HG03139 (cell line): ENCODE measurements around the gene PARVA.

Experiments
- ATAC-seq: cut with Tn5 transposase; IDR thresholded peaks from one replicate; pipeline ENCODE4 v1.9.1; 2021; ENCODE audit not compliant: unreplicated experiment

PARVA gene

GRCh38 chr11:12403122-12403996 lies 26.0 kb downstream of the PARVA start:
- ATAC-seq, result no peak

- no peak for ATAC-seq
These were observed 26.6 kb downstream of the PARVA start for GRCh38 chr11:12403997-12404350.

GRCh38 chr11:12404436-12404835 lies 27.1 kb downstream of the PARVA start:
- ATAC-seq, result no peak

GRCh38 chr11:12408156-12408770 lies 30.9 kb downstream of the PARVA start:
- ATAC-seq, result no peak

- ATAC-seq, result no peak
These were observed 32.2 kb downstream of the PARVA start for GRCh38 chr11:12409621-12410005.

GRCh38 chr11:12410006-12410728 lies 32.8 kb downstream of the PARVA start:
- no peak for ATAC-seq

GRCh38 chr11:12411393-12411792 lies 34.0 kb downstream of the PARVA start:
- ATAC-seq, result no peak

- no peak for ATAC-seq
These were observed 34.7 kb downstream of the PARVA start for GRCh38 chr11:12411806-12412727.

- ATAC-seq, result no peak
These were observed 36.0 kb downstream of the PARVA start for GRCh38 chr11:12413141-12414052.

- ATAC-seq, result no peak
These were observed 37.2 kb downstream of the PARVA start for GRCh38 chr11:12414611-12415010.

- ATAC-seq, result no peak
These were observed 38.1 kb downstream of the PARVA start for GRCh38 chr11:12415342-12415966.

- no peak for ATAC-seq
These were observed 39.2 kb downstream of the PARVA start for GRCh38 chr11:12416552-12416951.

- ATAC-seq, result no peak
These were observed 40.6 kb downstream of the PARVA start for GRCh38 chr11:12417691-12418611.

- ATAC-seq, result no peak
These were observed 42.7 kb downstream of the PARVA start for GRCh38 chr11:12420040-12420439.

GRCh38 chr11:12420706-12421105 lies 43.3 kb downstream of the PARVA start:
- no peak for ATAC-seq

GRCh38 chr11:12421386-12421785 lies 44.0 kb downstream of the PARVA start:
- ATAC-seq, result no peak

GRCh38 chr11:12426176-12426575 lies 48.8 kb downstream of the PARVA start:
- ATAC-seq, result no peak

GRCh38 chr11:12429155-12429554 lies 51.8 kb downstream of the PARVA start:
- no peak for ATAC-seq
